IPS-NIHi11 (cell line): Measurements from ENCODE around the gene S100B.
"Not testable (repeated sequence)": the region's sequence is repeated elsewhere in the genome, so short reads cannot be mapped to it uniquely, and the experiment has no call there.

ENCODE experiments used
- DNase-seq: peaks from one replicate; pipeline ENCODE4 v3.0.0; 2012; ENCODE audit warnings: mixed read lengths, low spot score

Gene S100B

DNA sequence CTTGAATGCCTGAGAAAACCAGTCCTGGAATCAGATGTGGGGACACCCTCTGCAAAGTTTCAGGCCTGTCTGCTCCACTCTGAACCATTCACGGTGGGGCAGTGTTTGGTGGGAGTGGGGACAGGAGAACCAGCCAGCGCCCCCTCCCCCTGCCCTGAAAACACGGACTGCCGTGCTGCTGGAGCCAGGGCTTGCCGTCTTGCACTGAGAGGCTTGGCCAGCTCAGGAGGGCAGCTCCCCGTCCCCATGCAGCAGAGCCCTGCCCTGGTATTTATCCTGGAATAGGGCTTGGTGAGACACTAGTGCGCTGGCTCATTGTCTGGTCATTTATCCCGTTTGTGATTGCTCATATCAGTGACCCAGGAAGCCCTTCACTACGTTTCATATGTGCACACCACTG is 3.9 kb downstream of the S100B start:
- no peak for DNase-seq

DNA sequence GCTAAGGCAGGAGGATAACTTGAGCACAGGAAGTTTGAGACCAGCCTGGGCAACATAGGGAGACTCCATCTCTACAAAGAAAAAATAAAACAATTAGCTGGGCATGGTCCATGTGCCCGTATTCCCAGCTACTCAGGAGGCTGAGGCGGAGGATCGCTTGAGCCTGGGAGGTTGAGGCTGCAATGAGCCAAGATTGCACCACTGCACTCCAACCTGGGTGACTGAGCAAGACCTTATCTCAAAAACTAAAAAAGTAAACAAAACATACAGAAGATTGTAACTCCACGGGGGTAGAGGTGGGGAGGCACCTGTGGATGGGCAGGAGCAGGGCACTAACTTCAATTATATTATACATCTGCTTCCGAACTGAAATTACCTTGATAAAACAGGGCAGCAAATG is 4.6 kb downstream of the S100B start:
- DNase-seq: no peak

DNA sequence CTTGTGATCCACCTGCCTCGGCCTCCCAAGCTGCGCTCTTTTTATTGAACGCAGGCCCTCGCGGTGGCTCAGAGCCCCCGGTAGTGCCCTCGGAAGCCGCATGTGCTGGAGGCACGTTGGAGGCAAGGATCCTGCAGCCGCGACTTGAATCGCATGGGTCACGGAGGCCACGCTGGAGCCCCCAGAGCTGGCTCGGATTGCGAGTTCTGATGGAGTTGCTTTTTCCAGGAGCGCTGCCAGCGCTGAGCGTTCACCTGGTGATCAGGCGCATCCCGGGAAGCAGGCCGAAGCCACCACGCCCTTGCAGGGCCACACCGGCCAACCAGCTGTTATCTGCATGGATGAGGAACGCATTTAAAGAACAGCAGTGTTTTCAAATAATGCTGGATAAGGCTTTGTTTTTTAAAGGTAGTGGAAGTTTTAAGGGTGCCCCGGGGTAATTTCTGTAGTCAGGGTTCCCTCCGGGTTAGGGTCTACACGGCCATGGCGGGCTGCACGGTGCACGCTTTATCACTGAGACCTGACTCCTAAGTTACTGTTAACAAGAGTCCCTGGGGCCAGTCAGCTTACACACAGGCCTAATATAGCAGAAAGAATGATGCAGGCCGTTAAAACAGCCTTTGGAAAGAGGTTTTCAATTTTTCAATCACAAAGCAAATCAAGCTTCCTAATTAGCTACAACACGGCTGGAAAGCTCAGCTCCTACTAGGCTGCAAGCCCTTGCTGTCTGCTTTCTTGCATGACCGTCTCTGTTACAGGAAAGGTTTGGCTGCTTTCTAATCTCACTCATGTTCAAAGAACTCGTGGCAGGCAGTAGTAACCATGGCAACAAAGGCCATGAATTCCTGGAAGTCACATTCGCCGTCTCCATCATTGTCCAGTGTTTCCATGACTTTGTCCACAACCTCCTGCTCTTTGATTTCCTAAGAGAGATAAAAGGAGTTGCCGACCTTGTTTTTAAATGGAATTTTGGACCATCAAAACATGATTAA is 6.0 kb downstream of the S100B start:
- peak; percentile 41 for DNase-seq

DNA sequence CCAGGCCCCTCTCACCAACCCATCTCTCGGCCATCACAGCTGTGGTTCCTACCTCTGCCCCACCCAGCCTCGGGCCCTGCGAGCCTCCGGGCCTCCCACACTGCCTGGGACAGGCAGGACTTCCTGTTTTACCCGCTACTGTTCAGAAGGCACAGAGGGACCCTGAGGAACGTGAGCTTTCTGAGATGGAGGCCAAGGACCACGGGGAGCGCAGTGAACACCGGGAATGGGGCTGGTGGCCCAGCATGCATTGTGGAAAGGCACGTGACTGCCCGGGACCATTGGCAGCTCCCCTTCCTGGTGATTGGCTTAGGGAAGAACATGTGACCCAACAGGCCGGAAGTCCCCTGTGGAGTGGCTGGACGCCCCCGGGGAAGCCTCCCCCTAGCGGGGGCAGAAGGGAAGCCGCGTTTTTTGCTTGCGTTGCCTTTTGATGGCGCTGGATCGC is 7.0 kb downstream of the S100B start:
- DNase-seq: no peak

DNA sequence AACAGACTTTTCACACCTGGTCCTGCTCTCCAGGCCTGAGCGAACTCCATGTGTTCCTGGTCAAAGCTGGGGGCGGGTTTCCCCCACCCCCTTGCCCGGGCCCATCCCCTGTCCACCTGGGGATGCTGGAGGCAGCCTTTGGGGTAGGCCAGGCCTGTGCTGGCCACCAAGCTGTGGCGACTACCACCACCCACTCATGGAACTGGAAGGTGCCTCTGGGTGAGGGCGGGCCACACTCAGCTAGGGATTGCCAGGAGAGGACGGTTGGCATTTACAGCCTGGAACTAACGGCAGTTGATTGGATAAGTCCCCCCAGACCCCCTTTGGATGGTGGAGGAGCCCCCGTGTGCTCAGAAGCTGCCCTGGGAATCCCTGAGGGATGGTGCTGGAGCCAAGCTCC is 7.9 kb downstream of the S100B start:
- DNase-seq: no peak

DNA sequence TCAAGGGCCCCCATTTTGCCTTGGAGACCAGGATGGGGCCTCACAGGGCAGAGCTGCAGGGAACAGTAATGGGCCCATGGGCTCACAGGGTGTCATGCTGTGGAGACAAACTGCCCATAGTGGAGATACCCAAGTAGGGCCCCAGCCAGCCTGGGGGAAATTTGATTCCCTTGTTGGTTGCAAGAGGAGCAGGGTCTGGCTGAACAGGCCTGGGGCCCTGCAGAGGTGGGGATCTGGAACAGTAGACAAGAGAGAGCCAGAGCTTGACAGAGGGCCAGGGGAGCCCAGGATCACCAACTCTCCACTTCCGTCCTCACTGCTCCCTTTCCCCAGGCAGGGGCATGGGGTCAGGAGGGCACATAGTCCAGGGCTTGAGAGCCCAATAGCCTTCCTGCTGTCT is 8.7 kb downstream of the S100B start:
- no peak for DNase-seq

DNA sequence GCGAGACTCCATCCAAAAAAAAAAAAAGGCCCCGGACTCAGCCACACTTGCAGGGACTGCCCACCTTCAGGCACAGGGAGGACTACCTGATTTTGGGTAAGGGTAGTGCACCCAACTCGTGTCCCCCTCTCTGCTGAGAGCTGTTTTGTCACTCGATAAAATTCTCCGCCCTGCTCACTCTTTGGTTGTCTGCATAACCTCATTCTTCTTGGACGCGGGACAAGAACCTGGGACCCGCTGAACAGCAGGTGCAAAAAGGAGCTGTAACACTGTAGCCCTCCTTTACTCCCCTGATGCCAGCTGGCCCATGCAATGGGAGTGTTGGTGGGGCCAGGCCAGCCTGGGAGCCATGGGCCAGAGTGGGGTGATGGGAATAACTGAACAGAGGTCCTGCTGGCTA is 10.6 kb downstream of the S100B start:
- DNase-seq: no peak

DNA sequence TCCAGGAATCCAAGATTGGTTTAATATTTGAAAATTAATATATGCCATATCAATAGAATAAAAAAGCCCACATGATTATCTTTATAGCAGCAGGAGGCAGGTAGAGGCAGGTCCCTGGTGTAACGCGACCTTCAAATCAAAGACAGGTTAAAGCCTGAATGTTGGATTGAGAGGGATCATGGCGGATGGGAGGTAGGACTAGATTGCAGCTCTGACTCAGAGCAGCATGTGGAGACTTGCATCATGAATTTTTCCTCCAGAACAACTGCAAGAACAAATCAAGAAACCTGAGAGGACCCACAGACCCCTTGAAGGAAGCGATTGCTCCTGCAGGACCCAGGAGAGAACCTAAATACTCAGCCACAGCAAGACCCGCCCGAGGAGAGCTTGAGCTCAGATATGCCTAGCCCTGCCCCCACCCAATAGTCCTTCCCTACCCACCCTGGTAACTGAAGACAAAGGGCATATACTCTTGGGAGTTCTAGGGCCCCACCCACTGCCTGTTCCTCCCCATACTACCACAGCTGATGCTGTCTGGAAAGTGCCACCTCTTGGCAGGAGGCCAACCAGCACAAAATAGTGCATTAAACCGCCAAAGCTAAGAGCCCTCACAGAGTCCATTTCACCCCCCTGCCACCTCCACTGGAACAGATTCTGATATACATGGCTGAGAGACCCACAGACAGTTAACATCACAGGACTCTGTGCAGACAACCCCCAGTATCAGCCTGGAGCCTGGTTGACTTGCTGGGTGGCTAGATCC is 19.5 kb downstream of the S100B start:
- DNase-seq: no peak

DNA sequence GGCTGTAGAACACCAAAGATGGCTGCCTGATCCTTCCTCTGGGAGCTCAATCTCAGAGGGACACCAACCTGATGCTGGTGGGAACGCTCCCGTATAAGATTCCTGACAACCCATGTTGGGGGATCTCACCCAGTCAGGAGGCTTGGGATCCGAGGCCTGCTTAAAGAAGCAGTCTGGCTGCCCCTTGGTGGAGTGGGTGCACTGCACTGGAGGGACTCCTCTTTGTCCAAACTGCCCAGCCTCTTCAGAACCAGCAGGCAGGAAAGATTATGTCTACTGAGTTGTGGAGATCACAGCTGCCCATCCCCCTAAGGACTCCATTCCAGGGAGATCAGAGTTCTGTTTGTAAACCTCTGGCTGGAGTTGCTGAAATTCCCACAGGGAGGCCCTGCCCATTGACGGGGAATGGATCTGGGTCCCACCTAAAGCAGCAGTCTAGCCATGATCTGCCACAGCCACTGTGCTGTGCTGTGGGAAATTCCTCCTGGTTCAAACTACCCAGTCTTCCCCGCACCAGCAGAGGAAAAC is 23.0 kb downstream of the S100B start:
- DNase-seq: no peak

DNA sequence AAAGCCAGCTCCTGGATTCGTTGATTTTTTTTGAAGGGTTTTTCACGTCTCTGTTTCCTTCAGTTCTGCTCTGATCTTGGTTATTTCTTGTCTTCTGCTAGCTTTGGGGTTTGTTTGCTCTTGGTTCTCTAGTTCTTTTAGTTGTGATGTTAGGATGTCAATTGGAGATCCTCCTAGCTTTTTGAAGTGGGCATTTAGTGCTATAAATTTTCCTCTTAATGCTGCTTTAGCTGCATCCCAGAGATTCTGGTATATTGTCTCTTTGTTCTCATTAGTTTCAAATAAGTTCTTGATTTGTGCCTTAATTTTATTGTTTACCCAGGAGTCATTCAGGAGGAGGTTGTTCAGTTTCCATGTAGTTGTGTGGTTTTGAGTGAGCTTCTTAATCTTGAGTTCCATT is 25.5 kb downstream of the S100B start:
- DNase-seq: not testable (repeated sequence)

DNA sequence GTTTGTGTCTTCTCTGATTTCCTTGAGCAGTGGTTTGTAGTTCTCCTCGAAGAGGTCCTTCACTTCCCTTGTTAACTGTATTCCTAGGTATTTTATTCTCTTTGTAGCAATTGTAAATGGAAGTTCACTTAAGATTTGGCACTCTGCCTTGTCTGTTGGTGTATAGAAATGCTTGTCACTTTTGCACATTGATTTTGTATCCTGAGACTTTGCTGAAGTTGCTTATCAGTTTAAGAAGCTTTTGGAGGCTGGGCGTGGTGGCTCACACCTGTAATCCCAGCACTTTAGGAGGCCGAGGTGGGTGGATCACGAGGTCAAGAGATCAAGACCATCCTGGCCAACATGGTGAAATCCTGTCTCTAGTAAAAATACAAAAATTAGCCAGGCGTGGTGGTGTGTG is 27.1 kb downstream of the S100B start:
- DNase-seq: not testable (repeated sequence)

DNA sequence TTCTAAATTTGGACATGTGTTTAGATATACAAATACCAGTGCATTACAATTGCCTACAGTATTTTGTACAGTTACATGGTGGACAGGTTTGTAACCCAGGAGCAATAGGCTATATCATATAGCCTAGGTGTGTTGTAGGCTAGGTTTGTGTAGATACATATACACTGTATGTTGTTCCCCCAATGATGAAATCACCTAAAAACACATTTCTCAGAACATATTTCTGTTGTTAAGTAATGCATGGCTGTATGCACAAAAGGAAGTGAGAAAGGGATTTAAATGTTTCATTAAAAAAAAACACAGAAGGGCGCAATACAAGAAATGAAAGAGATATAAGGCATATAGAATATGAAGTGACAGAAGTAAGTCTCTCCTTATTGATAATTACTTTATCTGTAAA is 32.0 kb downstream of the S100B start:
- no peak for DNase-seq

DNA sequence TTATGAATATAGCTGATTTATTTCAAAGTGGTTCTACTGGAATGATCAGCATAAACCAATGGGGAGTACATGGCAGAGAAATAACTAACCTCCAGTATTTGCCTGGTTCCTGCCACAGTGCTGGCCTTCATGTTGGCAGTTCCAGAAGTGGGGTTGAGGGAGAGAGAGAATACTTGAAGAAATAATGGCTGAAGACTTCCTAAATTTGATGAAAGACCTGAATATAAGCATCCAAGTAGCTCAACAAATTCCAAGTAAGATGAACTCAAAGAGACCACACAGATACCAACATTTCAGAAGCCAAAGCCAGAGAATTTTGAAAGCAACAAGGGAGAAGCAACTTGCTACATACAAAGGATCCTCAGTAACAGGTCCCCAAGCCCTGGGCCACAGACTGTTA is 34.3 kb downstream of the S100B start:
- no peak for DNase-seq

DNA sequence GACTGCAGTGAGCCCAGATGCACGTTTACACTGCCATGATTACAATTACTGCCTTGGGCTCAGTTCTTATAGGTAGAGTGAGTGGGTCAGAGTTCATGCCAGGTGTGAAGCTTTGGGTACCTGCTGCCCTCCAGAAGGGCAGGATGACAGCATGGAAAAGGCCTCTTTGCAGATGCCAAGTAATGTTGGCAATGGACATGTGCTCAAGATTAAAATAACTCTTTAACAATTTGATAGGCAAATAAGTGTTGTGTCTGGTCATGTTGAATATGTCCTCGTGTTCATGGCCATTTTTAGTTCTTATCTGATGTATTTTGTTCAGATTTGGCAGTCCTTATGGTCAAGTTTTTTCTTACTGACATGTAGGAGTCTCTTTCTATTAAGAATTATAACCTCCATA is 34.8 kb downstream of the S100B start:
- no peak for DNase-seq

DNA sequence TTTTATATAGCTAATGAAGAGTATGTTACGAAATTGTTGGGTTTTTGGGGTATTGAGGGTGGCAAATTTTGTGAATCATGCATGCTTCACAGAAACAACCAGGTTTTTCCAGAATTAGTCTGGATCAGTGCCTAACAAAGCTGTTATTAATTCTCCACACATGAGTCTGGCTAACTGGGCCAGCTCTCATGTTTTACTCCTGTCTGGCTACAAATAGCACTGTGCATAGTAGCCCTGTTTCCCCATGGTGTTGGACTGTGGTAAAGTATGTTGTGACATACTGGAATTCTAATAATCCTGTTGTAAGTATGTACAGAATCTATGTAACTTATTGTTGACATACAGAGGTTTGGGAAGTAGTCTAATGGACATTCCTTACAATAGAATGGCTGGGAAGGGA is 35.8 kb downstream of the S100B start:
- no peak for DNase-seq

DNA sequence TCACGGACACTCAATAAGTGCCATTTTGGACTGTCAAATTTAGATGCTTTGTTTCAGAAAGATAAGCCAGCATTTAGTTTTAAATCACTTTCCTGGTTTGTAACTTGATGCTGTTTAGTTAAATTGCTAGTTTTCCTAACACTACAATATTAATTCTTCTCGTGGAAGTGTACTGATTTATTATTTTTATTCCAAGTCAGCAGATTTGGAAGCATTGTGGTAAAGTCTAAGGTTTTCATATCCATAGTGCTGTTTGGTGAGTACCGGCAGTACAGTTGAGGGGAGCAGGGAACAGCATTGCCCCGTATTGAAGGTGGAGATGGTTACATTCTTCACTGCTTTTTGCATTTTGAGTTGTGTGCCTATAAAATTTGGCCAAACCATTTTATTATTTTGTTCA is 36.3 kb downstream of the S100B start:
- DNase-seq: no peak

DNA sequence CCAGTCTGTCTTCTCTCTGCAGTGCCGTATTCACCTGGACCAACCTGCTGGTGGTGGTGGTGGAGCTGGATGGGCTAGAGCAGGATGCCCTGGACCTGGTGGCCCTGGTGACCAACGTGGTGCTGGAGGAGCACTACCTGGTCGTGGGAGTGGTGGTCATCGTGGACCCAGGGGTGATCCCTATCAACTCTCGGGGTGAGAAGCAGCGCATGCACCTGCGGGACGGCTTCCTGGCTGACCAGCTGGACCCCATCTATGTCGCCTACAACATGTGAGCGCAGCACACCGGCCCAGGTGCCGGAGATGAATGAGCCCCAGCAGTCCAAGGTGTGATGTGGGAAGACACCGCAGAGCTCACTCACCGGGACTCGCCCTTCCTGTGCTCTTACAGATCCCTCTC is 37.5 kb downstream of the S100B start:
- DNase-seq: no peak

DNA sequence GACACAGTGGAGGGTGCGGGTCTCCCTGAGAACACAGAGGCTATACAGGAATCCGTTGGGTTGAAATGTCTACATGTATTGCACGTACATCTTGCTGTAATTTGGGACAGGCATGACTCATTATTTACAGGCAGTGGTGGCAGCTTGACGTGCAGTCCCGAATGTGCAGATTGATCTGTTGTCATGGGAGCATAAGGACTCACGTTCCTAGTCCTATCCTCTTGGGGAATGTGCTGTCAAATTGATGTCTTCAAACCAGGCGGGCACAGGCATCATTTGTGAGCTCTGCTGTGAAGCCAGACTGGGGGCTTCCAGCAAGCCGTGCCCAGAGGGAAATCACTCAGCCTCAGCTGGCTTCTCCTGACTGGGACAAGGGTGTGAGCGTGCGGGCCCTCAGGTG is 40.5 kb downstream of the S100B start:
- DNase-seq: no peak

DNA sequence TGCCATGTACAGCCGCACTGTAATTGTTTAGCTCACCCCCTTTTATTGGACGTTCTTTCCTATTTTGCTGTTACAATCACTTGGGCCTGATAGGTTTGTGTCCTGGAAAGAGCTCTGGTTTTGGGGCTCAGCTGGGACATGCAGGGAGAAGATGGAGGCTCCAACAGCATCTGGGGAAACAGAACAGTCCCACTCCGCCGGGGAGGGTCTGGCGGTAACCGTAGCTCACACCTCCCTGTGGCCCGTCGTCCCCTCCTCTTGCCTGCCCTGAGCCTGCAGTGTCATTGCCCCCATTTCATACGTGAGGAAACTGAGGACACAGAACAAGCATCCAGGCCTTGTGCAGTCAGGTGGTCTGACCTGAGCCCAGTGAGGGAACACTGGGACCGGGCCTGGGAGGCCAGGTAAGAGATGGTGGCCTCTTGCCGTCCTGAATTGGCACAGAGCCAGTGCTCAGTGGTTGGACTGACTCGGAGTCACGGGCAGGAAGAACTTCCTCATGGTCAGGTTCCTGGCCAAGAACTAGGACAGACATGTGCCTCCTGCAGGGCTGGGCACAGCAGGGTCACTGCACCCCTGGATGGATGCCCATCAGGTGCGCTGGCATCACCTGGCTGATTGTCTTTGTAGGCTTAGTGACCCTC is 41.8 kb downstream of the S100B start:
- peak; percentile 11 for DNase-seq

DNA sequence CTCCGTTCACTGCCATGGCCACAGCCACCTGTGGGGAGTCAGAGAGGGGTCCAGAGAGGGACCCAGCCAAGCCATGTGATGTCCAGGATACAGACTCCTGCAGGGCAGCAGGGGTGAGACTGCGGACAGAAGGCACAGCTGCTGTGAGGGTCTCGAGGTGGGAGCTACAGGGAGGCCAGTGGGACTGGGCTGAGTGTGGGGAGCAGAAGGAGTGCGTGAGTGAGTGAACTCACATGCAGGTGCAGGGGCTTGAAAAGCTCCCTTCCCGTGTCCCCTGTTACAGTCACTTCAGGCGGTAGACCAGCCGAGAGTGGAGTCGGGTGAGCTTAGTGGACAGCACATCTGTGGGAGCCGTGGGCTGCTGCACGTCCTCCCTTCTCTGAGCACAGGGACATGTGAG is 42.4 kb downstream of the S100B start:
- DNase-seq: peak; percentile 6

DNA sequence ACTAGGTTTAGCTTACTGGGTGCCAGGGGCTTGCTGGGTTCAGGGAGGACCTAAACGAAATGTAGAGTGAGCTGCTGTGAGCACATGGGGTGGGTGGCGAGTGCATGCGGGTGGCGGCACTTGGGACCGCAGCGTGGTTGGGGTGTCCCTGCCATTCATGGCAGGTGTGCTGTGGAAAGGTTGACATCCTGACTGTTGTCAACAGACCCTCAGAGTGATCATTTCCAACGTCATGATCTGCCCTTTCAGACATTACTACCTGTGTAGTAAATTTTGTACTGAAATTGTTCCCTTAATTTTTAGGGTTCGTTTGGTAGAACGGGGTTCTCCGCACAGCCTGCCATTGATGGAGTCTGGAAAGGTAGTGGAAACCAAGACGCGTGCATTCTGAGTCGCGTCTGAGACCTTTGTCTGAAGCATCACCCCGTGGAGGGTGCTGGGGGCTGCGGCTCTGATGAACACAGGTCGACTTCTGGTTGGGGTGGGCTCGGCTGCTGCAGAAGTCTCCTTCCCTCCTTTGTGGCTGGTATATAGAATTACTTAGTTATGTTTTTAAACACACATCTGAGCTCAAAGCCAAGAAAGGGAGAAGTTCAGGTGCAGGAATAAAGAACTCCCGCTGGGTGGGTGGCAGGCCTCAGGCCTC is 43.3 kb downstream of the S100B start:
- DNase-seq: peak; percentile 3
